ENCODE measurements around the gene TRIM44. TPM values are rescaled to one million over a fixed set of nuclear protein-coding genes. Genes with fewer than 3 reads are reported as not detected.

The TRIM44 gene
- polyA plus RNA-seq, 1 donor (not counting 4 experiments of a cell fraction or from before 2014, with no cell fraction given) = 48.3 TPM

GRCh38 chr11:35680506-35680905 lies 17.9 kb downstream of the TRIM44 start:
- Histone ChIP-seq H3K4me3 (ENCODE audit: control insufficient read depth in 2 of 3, extremely low read depth in 1 of 3, insufficient read depth in 2 of 3, low read depth in 1 of 3, low read length in 3 of 3) (no peak overlapping the region), H3K4me1 (ENCODE audit: control insufficient read depth, extremely low read depth, insufficient read depth, low read length) (no peaks in the 10 kb centered on the region), H4K20me1 (ENCODE audit: control insufficient read depth, extremely low read depth, insufficient read depth, low read length) (no peaks in the 10 kb centered on the region), H3K9me1 (ENCODE audit: control insufficient read depth, extremely low read depth, insufficient read depth, low read length) (no peaks in the 10 kb centered on the region), H3K4me2 (ENCODE audit: control insufficient read depth, extremely low read depth, insufficient read depth, low read depth, low read length) (no peak overlapping the region), H3K27me3 (ENCODE audit: control insufficient read depth, extremely low read depth, insufficient read depth, low read length) (no peaks in the 10 kb centered on the region), H3K9me3 (ENCODE audit: control insufficient read depth, low read depth, low read length) (no peaks in the 10 kb centered on the region), H3K27ac (ENCODE audit: control insufficient read depth, insufficient read depth, low read length) (no peak overlapping the region), H3K79me2 (ENCODE audit: control insufficient read depth, insufficient read depth, low read length) (peaks cover 58% of the 10 kb centered on the region), H3K36me3 (ENCODE audit: control insufficient read depth in 2 of 2, extremely low read depth in 1 of 2, insufficient read depth in 2 of 2, low read length in 2 of 2) (no peaks in the 10 kb centered on the region), H3K9ac (ENCODE audit: control insufficient read depth, extremely low read depth, insufficient read depth, low read length) (no peak overlapping the region), H2AFZ (ENCODE audit: control insufficient read depth, low read length) (no peak overlapping the region)
- no peak for TF ChIP-seq EZH2 (IDR thresholded peaks at IDR 0.05; ENCODE audit: low read length)
- no peak for TF ChIP-seq CTCF (optimal IDR thresholded peaks at IDR 0.05 in 1 of 3, IDR thresholded peaks at IDR 0.05 in 1 of 3, conservative IDR thresholded peaks at IDR 0.05 in 1 of 3; ENCODE audit: extremely low read depth in 1 of 3, insufficient read depth in 2 of 3, low read length in 3 of 3)
- DNase-seq (ENCODE audit: low read depth, low spot score) (no peak), FAIRE-seq (no peak)
- dilution Hi-C loops (cut with MboI; ENCODE audit: extremely low pct_ligation_motif_present, low sequenced_read_pairs) = no loop called here

- Histone ChIP-seq H3K4me2 (ENCODE audit: control insufficient read depth, extremely low read depth, insufficient read depth, low read depth, low read length) (no peak overlapping the region), H3K36me3 (ENCODE audit: control insufficient read depth in 2 of 2, extremely low read depth in 1 of 2, insufficient read depth in 2 of 2, low read length in 2 of 2) (peaks cover 2 to 4% of the 10 kb centered on the region in 2 experiments), H2AFZ (ENCODE audit: control insufficient read depth, low read length) (no peak overlapping the region), H4K20me1 (ENCODE audit: control insufficient read depth, extremely low read depth, insufficient read depth, low read length) (no peaks in the 10 kb centered on the region), H3K4me3 (ENCODE audit: control insufficient read depth in 2 of 3, extremely low read depth in 1 of 3, insufficient read depth in 2 of 3, low read depth in 1 of 3, low read length in 3 of 3) (no peak overlapping the region), H3K4me1 (ENCODE audit: control insufficient read depth, extremely low read depth, insufficient read depth, low read length) (no peaks in the 10 kb centered on the region), H3K27ac (ENCODE audit: control insufficient read depth, insufficient read depth, low read length) (no peak overlapping the region), H3K79me2 (ENCODE audit: control insufficient read depth, insufficient read depth, low read length) (peaks cover 51% of the 10 kb centered on the region), H3K9me3 (ENCODE audit: control insufficient read depth, low read depth, low read length) (no peaks in the 10 kb centered on the region), H3K9me1 (ENCODE audit: control insufficient read depth, extremely low read depth, insufficient read depth, low read length) (no peaks in the 10 kb centered on the region), H3K9ac (ENCODE audit: control insufficient read depth, extremely low read depth, insufficient read depth, low read length) (no peak overlapping the region), H3K27me3 (ENCODE audit: control insufficient read depth, extremely low read depth, insufficient read depth, low read length) (no peaks in the 10 kb centered on the region)
- no peak for FAIRE-seq
- no peak for TF ChIP-seq CTCF (optimal IDR thresholded peaks at IDR 0.05 in 1 of 3, IDR thresholded peaks at IDR 0.05 in 1 of 3, conservative IDR thresholded peaks at IDR 0.05 in 1 of 3; ENCODE audit: extremely low read depth in 1 of 3, insufficient read depth in 2 of 3, low read length in 3 of 3)
- TF ChIP-seq EZH2 (IDR thresholded peaks at IDR 0.05; ENCODE audit: low read length) = no peak
- dilution Hi-C loops (cut with MboI; ENCODE audit: extremely low pct_ligation_motif_present, low sequenced_read_pairs) = no loop called here
- DNase-seq (ENCODE audit: low read depth, low spot score) = no peak
These were observed 18.7 kb downstream of the TRIM44 start for GRCh38 chr11:35681163-35681767.
